Smooth muscle cell (in vitro differentiated cells): Measurements from ENCODE around the gene NFATC2. TPM values are rescaled to one million over a fixed set of nuclear protein-coding genes. Genes with fewer than 3 reads are reported as not detected.

Experiments used
- DNase-seq: peaks from one replicate; lab custom pipeline; 2025; ENCODE audit not compliant: unreplicated experiment; lab: John Stamatoyannopoulos, UW
- H2AFZ ChIP-seq: fragments of 200-600 bp; sonication (generic); 2 replicates; pipeline ENCODE4 v1.6.0; 2016; ENCODE audit warnings: antibody characterized with exemption, low read depth, mild to moderate bottlenecking
- H3F3A ChIP-seq: fragments of 200-600 bp; sonication (generic); 2 replicates; pipeline ENCODE4 v1.6.0; 2017; ENCODE audit warnings: antibody characterized with exemption, low read depth
- H3K27ac ChIP-seq: fragments of 200-600 bp; sonication (generic); 2 replicates; pipeline ENCODE4 v1.5.1; 2016; ENCODE audit warnings: low read depth, mild to moderate bottlenecking
- H3K27me3 ChIP-seq: fragments of 200-600 bp; sonication (generic); 2 replicates; pipeline ENCODE4 v1.6.1; 2016; ENCODE audit warnings: low read depth, mild to moderate bottlenecking
- H3K36me3 ChIP-seq: fragments of 200-600 bp; sonication (generic); 2 replicates; pipeline ENCODE4 v1.5.1; 2016; ENCODE audit warnings: low read depth
- H3K4me1 ChIP-seq: fragments of 200-600 bp; sonication (generic); 2 replicates; pipeline ENCODE4 v1.5.1; 2016; ENCODE audit warnings: low read depth
- H3K4me2 ChIP-seq: fragments of 200-600 bp; sonication (generic); 2 replicates; pipeline ENCODE4 v1.6.0; 2016; ENCODE audit warnings: mild to moderate bottlenecking
- H3K4me3 ChIP-seq: fragments of 200-600 bp; sonication (generic); 2 replicates; pipeline ENCODE4 v1.5.1; 2016; ENCODE audit warnings: mild to moderate bottlenecking
- H3K79me2 ChIP-seq: fragments of 200-600 bp; sonication (generic); 2 replicates; pipeline ENCODE4 v1.6.0; 2016; ENCODE audit warnings: low read depth, mild to moderate bottlenecking
- H3K9ac ChIP-seq: fragments of 200-600 bp; sonication (generic); 2 replicates; pipeline ENCODE4 v1.6.0; 2016; ENCODE audit warnings: low read depth
- H3K9me3 ChIP-seq: fragments of 200-600 bp; sonication (generic); replicated peaks from 2 replicates; pipeline ENCODE4 v1.5.1; 2016; ENCODE audit warnings: low read depth
- H4K20me1 ChIP-seq: fragments of 200-600 bp; sonication (generic); 2 replicates; pipeline ENCODE4 v1.6.0; 2016; ENCODE audit warnings: low read depth
- CTCF ChIP-seq: fragments of 200-600 bp; sonication (generic); IDR thresholded peaks from 2 replicates; pipeline ENCODE4 v1.5.1; 2017; ENCODE audit warnings: borderline replicate concordance, mild to moderate bottlenecking, antibody characterized with exemption; ENCODE audit not compliant: insufficient read depth, poor library complexity, severe bottlenecking
- WGBS: methylation state at CpG from one replicate; pipeline ENCODE4 v1.1.7; 2016; ENCODE audit warnings: low lambda C conversion rate; 5-methylcytosine and 5-hydroxymethylcytosine counted together
- polyA plus RNA-seq: library from polyadenylated mRNA; unstranded; fragments of >200 nt; fragmentation: Nextera tagmentation; extraction: Ambion mirVana; gene quantifications from 2 replicates; pipeline ENCODE4 v1.2.1, GENCODE V29; 2016
- total RNA-seq: library from RNA; depleted of rRNA; stranded (reverse); fragments of >200 nt; gene quantifications from 2 replicates; pipeline ENCODE4 v1.2.3, GENCODE V29; 2014

The NFATC2 gene
- total and polyA plus RNA-seq, 2 experiments from 2014 or later, result 5.8 to 8.4 TPM

GRCh38 chr20:51387125-51387875 lies 155.2 kb downstream of the NFATC2 start:
- Histone ChIP-seq H3K27me3 (no peaks in the 10 kb centered on the region), H3K27ac (peak overlapping the region; percentile 81), H3K9ac (peak overlapping the region; percentile 16), H3K9me3 (no peaks in the 10 kb centered on the region), H3K4me2 (peak overlapping the region; percentile 53), H3F3A (peaks cover 5% of the 10 kb centered on the region), H4K20me1 (no peaks in the 10 kb centered on the region), H3K4me3 (no peak overlapping the region), H3K79me2 (no peaks in the 10 kb centered on the region), H3K36me3 (no peaks in the 10 kb centered on the region), H3K4me1 (peaks cover 11% of the 10 kb centered on the region), H2AFZ (no peak overlapping the region)
- 68% methylated on average over 9 of the region's 9 CpGs for WGBS
- no peak for TF ChIP-seq CTCF
- no peak for DNase-seq

DNA sequence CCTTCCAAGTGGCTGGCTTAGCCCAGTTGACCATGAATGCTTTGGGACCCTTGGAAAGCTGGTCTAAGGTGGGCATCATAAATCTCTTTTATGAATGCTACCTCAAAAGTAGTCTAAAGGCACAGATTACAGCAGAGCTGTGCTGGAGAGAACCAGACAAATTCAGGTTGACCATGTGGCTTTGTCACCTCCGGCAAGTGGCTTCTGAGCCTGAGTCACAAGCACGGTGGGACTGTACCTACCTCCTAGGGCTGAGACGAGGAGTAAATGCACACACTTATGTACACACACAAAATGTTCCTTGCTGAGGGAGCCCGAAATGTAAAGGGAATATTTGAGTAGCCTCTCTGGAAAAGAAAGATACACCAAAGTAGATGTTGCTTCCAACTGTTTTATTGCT lies 155.9 kb downstream of the NFATC2 start:
- Histone ChIP-seq H3K79me2 (no peaks in the 10 kb centered on the region), H3K36me3 (no peaks in the 10 kb centered on the region), H3K4me3 (no peak overlapping the region), H3K27ac (no peak overlapping the region), H4K20me1 (no peaks in the 10 kb centered on the region), H2AFZ (no peak overlapping the region), H3K9me3 (no peaks in the 10 kb centered on the region), H3F3A (peaks cover 5% of the 10 kb centered on the region), H3K4me1 (peaks cover 11% of the 10 kb centered on the region), H3K27me3 (no peaks in the 10 kb centered on the region), H3K9ac (no peak overlapping the region), H3K4me2 (no peak overlapping the region)
- no peak for TF ChIP-seq CTCF
- WGBS, result 76% methylated on average over 4 of the region's 4 CpGs
- DNase-seq, result no peak

DNA sequence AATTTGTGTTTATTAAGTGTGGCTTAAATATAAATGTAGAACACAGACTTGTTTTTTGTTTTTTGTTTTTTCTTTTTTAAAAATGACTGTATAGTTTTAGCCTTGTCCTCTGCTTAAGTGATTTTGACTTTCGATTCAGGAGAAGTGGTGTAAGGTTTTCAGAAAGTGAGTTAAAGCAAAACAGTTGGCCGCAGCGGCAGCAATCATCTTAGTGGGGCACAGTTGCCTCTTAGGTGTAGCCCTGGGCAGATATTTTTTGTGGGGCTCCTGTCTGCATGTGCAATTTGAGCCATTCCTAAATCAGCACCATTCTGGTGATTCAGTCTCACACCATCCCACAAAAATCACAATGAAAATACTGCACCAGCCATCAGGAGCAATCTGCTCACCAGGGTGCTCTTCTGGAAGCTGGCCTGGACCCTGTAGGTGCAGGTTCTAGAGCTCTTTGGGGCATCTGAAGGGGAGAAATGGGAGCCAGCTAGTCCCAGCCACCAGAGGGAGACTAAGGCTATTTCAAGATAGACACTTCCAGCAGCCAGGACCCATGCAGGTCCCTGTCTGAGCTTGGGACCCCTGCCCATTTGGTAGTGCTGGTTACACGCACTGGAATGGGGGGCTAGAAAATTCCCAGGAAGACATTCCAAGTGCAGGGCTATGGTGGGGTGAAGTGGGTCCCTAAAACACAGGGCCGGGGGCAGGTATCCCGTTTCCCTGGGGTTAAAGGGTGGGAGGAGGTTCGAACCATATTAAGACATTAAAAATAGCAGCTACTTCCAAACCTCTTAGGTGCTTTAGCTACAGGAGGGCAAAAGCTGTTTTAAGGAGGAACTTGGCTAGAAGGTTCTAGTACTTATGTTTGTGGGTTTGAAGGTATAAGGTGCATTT lies 156.6 kb downstream of the NFATC2 start:
- Histone ChIP-seq H3K4me3 (no peak overlapping the region), H3K4me2 (no peak overlapping the region), H3F3A (peaks cover 5% of the 10 kb centered on the region), H3K9ac (no peak overlapping the region), H3K9me3 (no peaks in the 10 kb centered on the region), H3K79me2 (no peaks in the 10 kb centered on the region), H3K4me1 (peaks cover 11% of the 10 kb centered on the region), H2AFZ (no peak overlapping the region), H3K27ac (no peak overlapping the region), H3K36me3 (no peaks in the 10 kb centered on the region), H4K20me1 (no peaks in the 10 kb centered on the region), H3K27me3 (no peaks in the 10 kb centered on the region)
- DNase-seq, result no peak
- WGBS, result 85% methylated on average over 7 of the region's 7 CpGs
- peak; percentile 49 for TF ChIP-seq CTCF
